ENCODE data around the gene KRT2.

DNA sequence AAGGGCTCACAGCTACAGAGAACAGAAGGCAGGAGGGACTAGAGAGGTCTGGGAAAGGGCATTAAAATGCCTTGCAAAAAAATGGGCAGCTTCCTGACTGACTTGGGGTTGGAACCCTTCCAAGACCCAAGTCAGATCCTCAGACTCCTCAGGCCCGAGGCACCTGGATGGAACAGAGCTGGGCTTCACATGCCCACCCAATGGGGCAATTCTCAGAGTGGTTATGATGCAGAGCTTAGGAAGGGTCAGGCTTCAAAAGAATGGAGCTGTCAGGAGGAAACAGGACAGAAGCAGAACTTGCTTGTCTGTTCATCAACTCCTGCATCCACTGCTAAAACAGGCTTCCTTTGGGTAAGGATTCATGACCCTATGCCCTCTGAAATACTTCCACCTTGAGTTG, 37.9 kb upstream of the KRT2 start:
- TF ChIP-seq SMC3 (IDR thresholded peaks at IDR 0.05) (no peak), POLR2AphosphoS2 (conservative IDR thresholded peaks at IDR 0.05; ENCODE audit: low read length) (no peak), JUNB (IDR thresholded peaks at IDR 0.05) (no peak), CEBPB (IDR thresholded peaks at IDR 0.05) (no peak), MAFK (IDR thresholded peaks at IDR 0.05; ENCODE audit: partially characterized antibody) (no peak), POLR2A (IDR thresholded peaks at IDR 0.05; ENCODE audit: low read length) (no peak)
- TF ChIP-seq, protein P1, sequence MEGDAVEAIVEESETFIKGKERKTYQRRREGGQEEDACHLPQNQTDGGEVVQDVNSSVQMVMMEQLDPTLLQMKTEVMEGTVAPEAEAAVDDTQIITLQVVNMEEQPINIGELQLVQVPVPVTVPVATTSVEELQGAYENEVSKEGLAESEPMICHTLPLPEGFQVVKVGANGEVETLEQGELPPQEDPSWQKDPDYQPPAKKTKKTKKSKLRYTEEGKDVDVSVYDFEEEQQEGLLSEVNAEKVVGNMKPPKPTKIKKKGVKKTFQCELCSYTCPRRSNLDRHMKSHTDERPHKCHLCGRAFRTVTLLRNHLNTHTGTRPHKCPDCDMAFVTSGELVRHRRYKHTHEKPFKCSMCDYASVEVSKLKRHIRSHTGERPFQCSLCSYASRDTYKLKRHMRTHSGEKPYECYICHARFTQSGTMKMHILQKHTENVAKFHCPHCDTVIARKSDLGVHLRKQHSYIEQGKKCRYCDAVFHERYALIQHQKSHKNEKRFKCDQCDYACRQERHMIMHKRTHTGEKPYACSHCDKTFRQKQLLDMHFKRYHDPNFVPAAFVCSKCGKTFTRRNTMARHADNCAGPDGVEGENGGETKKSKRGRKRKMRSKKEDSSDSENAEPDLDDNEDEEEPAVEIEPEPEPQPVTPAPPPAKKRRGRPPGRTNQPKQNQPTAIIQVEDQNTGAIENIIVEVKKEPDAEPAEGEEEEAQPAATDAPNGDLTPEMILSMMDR (IDR thresholded peaks at IDR 0.05): no peak
